GM19023 (cell line): ENCODE data around the gene MFAP1.

ENCODE experiments used
- ATAC-seq: cut with Tn5 transposase; IDR thresholded peaks from one replicate; pipeline ENCODE4 v1.9.1; 2021; ENCODE audit warnings: mild to moderate bottlenecking, moderate library complexity; ENCODE audit not compliant: unreplicated experiment

The MFAP1 gene

GRCh38 chr15:43777267-43777914 is 47.1 kb downstream of the MFAP1 start:
- peak; percentile 54 for ATAC-seq

DNA sequence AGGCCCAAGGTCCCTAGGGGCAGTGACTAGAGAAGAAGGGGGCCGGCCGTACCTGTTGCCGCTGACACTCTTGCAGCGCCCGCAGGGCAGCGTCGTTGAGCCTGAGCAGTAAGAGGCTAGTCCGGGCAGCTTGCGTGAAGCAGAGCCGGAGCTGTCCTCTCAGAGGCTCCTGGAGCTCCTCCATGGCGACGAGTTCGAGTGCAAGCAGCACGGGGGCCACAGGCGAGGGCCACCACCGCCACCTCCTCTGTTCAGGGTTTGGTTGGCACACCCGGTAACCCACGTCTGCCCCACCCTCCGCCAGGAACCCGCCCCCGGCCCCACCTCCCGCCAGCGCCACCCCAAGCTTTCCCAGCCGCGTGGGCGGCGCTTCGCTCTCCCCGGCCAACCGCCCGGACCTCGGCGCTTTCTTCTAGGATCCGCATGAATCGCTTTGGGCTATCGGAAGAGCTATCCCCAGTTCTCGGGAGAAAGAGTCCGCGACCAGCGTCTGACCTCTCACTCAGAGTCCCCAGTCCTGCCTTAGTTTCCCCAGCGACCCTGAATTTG is 47.7 kb downstream of the MFAP1 start, which contains the start of gene ELL3:
Gene ELL3, minus strand, starts transcription at position 249 of the 549 bp plus-strand sequence. Its CDS starts 65 bp downstream, at position 184.
- ATAC-seq, result peak; percentile 41

- ATAC-seq, result peak; percentile 69
These were observed 48.3 kb downstream of the MFAP1 start for GRCh38 chr15:43776101-43776717.

GRCh38 chr15:43775411-43775965 is 49.0 kb downstream of the MFAP1 start:
- ATAC-seq, result no peak

GRCh38 chr15:43774062-43774461 is 50.4 kb downstream of the MFAP1 start:
- no peak for ATAC-seq

- no peak for ATAC-seq
These were observed 51.9 kb downstream of the MFAP1 start for GRCh38 chr15:43772624-43773023.

GRCh38 chr15:43771816-43772215 is 52.7 kb downstream of the MFAP1 start:
- no peak for ATAC-seq

DNA sequence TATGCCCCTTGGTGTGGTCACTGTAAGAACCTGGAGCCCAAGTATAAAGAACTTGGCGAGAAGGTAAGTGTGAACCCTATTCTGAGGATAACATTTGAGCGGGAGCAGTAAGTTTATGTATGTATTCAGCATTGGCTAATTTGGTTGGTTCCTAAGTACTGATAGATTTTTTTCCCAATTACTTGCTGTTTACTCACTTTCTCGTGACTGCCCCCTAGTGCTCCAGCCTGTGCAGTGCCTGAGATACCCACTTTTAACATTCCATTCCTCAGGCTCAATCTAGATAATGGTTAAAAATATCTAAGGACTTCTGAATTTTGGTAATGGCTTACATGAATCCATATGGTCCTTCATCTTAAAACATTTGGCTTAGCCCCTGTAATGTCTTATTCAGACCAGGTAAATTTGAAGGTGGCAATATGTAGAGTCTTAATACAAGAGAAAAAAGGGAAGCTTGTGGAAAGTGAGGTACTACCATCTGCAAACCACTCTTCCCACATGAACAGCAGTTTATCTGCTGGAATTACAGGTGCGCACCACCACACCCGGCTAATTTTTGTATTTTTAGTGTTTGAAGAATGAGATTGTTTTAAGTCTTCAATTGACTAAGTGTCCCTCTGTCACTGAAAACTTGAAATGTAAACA is 54.8 kb downstream of the MFAP1 start:
- no peak for ATAC-seq

DNA sequence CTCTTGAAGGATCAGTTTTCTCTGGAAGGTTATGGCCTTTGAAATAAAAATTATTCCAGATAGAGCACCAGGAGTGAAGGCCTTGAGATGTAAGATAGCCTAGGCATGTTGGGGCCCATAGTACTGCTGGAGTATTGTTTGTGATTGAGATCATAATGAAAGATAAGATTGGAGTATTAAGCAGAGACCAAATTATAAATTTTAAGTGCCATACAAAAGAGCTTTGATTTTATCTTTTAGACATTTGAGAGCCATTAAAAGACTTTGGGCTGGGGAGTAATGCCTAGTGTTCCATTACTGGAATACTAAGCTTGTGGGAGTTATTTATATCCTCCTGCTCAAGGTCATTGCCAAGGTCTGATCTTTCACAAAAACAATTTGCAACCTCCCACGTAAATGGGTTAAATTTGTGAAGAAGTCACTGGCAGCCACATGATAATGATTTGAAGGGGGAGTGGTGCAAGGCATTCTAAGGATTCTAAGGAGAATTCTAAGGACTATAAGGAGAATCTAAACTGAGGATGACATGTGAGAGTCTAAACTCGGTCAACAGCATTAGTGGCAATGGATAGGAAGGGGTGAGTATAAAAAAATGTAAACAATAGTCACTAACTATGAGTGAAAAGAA is 60.6 kb downstream of the MFAP1 start:
- ATAC-seq, result no peak

GRCh38 chr15:43762824-43763223 is 61.7 kb downstream of the MFAP1 start:
- ATAC-seq, result no peak
